Activated CD4-positive, CD25-positive, alpha-beta regulatory T cell treated with anti-CD3 and anti-CD28 coated beads, Interleukin-2, amount 50 U/mL, for 72 hours (primary cell): ENCODE measurements around the gene ALKAL2.

Experiments used
- DNase-seq: peaks from one replicate; pipeline ENCODE4 v3.0.0; 2021

Gene ALKAL2

DNA sequence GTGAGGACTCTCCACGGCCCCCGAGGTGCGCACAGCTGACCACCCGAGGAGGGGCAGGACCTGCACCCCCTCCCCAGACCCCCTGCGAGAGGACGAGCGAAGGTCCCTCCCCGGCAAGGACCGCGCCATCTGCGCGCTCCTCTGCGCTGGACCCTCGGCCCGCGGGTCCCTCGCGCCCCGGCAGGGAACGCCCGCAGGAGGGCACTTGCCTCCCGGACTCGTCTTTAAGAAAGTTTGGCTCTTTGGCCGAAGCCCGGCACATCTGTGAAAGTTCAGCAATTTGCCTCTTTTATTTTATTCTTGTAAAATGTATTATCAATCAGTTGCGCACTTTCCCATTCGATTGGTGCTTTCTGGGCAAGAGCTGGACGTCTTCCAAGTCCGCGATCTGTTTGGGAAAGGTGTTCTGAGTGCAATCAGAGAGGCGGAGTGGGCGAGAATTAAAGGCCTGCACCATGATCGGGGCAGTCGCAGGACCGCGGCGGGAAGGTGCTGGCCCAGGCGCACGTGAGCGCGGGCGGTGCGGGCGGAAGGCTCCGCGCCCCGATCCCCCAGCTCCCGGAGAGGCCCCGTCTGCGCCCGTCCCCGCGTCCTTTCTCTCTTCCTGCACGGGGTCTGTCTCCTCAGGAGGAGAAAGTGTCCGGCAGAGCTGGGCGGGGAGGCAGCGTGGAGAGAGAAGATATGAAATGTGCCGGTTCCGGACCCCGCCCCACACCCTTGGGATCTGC, 1.6 kb upstream of the ALKAL2 start:
- no peak for DNase-seq

DNA sequence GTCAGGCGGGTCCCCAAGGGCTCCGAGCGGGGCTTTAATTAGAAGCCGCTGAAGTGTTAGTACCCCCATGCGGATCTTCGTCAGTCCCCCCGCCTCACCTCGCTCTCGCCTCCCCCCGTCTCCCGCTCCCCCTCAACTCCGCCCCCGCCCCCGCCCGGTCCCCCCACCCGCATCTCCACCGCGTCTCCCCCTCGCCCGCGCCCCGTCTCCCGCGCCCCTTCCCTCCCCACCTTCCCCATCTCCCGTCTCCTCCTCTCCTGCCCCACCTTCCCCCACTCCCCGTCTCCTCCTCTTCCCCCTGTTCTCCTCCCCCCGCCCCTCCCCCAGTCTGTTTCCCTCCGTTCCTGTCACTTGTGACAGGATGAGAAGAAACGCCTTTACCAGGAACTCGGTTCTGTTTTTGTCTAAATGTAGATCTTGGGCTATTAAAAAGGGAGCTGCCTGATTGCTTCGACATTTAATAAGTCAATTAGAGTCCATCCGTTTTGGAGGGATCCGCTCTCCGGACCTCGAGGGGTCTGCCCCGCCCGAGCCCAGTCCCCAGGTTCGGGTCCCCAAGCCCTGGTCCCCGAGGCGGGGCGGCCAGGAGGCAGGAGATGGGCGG, 969 bp upstream of the ALKAL2 start:
- DNase-seq = no peak

DNA sequence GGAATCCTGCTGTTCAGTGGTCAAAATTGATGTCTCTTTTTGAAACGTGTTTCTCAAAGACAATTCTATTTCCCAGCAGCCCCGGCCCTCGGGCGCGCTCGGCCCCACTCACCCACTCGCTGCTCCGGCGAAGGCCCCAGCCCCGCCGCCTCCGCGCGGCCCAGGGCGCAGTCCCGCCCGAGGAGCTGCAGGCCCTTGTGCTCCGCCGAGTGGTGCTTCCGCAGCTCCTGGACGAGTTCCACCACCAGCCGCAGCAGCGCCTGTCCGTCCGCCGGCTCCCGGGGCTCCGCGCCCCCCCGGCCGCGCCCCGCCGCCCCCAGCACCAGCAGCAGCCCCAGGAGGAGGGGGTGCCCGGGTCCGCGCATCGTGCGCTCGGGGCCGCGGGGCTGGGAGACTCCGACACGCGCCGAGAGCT, 413 bp downstream of the ALKAL2 start:
- DNase-seq = no peak

DNA sequence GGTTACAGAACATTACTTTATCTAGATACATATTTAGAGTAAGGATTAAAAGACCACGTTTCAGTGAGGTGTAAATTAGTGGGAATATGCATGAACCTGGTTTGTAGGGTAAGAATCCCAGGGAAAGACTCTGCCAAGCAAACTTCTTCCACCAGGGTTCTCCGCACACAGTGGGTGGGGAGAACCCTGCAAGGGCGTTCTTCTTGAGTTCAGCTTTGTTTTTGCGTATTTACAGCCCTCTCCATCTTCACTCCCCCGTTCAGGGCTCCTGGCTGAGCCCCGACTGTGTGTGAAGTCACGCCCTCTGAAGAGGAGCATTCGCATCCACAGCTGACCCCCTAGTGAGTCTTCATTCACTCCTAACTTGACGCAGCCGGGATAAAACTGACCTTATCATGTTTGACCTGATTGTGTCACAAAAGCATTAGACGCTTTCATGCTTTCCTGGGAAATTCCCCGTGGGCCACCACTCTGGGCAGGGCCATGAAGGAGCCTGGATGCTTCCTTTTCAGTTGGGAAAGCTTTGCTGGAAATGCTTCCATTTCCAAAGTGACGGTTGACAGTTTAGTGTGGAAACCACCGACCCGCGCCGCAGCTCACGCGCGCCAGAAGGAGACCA, 1.0 kb downstream of the ALKAL2 start:
- DNase-seq = no peak

DNA sequence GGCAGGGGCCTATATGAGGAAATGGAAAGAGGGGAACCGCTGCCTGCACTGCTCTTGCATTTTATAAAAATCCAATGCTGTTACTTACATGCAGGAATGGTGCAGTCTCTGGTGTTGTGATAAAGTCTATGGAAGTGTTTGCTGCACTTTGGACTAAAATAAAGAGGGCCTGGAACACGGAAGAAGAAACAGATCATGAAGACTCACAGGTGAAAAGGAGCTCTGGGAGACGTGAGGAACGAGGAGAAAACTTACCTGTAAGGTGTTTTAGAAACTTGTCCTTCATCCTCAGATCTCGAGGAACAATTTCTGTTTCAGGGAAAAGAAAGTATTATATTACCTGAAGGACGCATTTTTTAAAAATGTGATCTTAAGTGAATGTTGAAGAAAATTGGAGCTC, 1.9 kb downstream of the ALKAL2 start:
- DNase-seq = no peak

DNA sequence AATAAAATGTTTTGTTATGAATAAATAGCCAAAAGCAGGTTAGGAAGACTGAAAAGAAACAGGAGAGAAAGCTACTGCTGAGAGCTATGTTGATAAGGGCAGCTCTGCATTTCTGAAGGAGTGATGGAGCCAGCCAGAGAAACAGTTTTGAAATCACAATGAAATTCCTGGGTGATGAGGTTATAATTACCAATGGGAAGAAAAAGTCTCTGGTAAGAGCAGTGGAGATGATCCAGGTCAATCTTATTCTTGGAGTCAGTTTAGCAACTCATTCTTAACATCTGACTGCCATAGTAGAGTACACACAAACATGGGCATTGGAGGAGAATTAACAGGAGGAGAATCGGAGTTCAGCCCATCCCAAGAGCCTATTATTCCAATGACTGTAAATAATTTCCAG, 2.4 kb downstream of the ALKAL2 start:
- DNase-seq = no peak

DNA sequence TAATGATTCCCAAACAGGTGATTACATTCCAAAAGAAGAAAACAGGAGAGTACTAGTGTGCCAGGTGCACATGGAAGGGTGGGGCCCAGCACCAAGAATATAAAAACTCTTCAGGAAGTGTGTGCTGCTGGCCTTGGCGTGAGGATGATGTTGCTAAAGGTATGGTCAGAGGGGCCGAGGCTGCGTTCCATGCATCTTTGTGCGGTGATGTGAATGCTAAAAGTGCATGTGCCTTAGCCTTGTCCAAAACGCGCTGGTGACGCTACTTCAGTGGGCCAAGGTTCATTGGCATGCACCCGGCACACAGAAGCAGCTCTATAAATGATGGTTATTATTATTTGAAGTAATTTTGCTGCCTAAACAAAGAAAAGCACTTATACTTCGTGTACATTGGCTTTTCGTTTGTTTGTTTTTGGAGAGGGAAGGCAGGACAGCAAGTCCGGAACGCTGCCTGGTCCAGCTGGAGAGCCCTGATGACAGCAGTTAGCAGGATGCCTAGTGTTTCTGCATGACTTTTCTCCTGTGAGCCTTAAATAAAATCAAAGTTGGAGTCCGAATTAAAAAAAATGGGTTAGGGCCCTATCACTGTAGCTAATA, 2.9 kb downstream of the ALKAL2 start:
- no peak for DNase-seq

DNA sequence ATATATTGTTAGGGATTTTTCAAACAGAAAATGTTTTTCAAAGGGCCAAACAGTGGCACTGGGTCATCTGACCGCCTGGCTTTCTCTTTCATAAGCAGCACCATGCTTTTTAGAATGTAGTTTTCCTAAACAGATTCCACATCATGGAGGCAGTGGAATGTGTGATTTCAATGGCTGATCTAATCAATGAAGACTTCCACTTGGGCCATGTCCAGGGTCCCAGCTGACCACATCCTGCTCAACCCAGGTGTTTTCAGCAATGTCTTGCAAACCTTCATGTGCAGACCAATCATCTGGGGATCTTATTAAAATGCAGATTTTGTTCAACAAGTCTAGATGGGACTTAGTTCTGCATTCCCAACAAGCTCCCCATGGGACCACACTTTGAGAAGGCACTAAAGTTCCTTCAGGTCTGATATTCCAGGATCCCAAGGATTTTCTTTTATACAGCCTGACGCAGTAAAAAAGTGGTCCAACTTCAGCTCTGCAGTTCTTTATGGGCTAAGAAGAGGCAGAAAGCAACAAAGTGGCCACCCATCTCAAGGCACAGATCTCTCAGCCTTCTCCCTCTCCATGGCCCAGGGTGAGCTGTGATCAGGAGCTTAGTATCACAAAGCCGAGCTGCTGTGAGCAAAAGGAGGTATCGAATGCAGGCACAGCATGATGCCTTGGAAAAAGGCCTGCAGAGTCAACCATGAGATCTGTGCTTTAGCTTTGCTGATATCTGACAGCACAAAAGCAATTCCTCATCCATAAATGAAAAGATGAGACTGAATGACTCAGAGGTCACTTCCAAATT, 3.7 kb downstream of the ALKAL2 start:
- no peak for DNase-seq

DNA sequence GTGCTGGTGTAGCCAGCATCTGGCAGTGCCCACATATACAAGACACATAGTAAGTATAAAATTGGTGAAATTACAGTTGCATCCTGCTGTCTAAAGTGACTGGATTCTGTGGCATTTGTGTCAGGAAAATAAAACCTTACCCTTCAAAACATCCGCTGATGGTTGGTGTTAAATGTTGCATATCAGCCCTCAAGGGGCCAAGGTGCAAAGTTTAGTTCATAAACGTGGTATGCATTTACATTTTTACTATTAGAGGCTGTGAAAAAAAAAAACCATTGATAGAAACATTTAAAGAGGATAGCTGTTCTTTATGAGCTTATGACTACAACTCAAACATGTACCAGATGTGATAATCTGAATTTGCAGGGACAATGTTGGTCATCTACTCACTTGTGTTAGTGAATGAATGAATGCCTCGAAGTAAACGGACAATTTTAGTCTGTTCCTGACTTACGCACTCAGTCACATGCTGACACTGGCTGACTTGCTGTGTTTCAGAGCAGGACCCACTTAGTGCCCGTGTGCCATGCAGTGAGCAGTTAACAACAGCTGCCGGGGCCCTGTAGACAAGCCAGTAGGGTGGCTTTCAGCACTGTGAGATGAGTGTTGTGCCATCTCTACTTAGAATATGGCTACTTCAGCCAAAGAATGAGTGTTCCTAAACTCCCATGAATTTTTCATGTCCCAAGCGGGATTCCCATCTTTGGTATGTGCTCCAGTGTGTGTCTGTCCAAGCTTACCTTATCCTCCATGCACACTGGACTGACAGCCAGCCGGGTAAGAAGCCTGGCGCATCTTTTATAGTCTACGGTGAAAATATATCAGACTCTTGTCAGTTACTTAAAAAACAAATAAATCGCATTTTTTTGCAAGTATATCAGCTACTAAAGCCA, 5.3 kb downstream of the ALKAL2 start:
- DNase-seq = no peak

DNA sequence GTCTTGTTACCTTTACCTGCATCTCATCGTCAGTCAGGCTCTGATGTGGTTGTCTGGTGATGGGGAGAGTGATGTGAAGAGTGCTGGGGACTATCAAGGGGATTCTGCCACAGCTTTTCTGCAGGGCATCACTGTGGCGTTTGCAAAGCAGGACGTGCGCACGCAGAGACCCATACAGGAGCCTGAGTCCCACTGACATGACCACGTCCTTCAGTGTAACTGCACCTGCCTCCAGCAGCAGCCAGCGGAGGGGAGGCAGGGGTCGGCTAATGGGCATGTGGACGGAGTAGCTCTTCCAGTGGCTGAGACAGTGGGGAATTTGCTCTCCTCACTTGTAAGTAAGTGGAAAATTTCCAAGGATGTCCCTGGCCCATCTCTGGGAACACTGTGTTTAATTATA, 6.5 kb downstream of the ALKAL2 start:
- DNase-seq = no peak

DNA sequence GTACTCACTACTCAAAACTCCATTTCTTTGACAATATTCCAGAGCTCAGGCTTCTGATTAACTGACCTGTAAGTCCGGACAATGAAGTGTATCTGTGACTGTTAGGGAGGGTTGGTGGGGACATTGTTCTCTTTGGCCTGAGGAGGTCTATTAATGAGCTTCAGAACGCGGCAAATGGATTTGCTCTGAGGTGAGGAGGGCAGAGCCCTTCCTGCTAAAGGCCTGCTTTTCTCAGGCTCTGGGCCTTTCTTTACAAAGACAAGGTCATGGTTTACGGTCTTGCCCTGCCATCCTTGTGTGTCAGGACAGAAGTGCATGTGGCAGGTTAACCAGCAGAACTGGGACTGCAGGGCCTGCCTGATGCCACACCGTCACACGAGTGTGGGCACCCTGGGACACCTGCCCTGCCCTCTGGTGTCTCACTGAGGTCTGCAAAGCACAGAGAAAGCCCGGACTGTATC, 7.2 kb downstream of the ALKAL2 start:
- no peak for DNase-seq

DNA sequence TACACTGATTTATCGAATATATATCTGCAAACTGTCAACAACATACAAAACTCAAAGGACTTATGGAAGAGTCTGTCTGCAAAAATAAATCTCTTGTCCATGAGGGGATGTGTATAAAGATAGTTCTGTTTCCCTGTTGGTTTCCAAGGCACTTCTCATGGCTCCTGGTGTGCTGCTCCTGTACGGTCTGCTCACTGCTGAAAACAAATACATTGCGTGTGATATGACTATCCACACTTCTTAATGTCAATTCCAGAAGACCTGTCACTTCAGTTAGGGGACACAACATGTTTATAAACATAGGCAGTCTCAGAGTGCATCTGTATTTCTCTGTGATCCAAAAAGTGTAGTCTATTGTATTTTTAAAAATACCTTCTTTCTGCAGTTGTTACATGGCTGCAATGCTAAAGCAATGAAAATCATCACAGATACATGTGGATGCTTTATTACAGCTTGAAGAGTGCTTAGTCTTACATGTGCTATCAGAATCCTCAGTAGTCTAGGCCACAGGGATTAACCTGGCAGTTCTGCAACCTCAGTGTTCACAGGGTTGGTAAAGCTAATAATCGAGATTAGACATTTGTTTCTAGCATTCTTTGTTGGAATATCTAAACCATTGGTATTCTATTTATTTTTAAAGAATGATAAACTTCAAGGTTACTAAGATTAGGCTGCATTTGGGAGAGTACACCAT, 7.8 kb downstream of the ALKAL2 start:
- DNase-seq = no peak

DNA sequence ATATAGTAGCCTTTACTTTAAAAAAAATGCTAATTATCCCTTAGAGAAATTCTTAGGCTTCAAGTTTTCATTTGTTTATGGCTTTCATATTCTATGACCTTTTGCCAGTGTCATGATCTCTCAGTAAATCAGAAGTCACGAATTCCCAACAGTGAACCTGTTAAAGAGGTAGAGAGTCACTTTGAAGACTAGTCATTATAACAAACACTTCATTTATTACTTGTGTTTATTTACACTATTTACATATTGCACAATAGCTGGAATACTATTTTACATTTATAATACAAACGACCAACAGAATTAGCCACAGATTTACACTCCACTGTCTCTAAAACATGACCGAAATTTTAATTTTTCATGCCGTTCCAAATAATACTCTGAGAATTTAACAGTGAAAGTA, 8.5 kb downstream of the ALKAL2 start:
- DNase-seq = no peak

DNA sequence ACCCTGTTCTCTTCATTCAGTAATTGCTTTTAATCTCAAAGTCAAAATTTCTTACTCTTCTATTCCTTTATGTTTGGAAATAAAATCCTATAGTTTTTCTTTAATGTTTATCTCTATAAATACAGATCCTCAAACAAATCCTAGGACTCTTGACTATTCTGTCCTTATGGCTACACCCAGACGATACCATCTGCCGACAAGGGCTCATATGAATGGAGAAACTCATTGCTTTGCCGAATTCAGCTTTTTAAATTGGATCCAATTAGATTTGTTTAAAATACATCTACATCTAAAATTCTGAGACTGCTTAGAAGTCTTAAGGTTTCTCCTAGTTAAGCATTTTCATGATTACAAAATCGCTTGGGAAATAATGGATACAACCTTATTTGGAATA, 9.0 kb downstream of the ALKAL2 start:
- no peak for DNase-seq

DNA sequence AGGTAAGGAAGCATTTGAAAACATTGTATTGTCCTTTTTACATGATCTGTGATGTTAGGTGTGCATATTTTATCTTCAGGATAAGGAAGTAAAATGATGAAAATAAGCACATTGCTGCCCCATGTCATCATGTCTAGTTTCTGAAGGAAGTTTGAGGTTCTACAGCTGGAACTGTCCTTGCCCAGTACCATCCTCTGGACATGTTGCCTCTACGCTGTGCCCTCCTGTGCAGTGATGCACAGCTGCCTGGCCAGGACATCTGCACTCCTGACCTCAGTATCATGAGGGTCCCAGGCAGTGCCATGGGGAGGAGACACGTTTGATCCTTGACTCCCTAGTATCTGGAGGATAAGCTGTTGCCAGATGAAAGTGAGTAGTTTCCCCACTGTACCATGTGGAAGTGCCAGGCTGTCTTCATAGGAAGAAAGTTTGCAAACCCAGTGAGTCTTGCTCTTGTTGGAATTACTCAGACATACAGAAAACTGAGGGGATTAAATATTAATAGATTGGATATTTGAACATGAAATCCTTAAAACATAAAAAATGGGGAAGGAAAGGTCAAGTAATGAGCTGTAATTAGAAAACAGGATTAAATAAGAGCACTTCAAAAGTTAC, 9.5 kb downstream of the ALKAL2 start:
- DNase-seq = no peak

DNA sequence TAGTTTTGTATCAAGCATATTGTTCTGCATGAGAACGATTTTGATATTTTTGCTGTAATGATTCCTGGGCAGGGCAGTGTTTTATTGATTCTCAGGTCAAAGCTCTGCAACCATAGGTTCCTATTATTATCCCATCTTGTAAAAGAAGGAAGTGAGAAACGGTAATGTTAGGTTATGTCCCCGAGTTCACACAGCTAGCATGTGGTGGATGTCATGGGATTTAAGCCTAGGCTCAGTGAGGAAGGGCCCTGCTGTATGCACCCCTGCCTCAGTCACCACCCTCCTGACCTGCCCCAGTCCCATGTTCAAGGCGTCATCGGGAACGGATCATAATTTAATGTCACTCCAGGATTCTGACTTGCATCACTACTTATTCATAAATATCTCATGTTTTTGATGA, 12.4 kb downstream of the ALKAL2 start:
- no peak for DNase-seq

DNA sequence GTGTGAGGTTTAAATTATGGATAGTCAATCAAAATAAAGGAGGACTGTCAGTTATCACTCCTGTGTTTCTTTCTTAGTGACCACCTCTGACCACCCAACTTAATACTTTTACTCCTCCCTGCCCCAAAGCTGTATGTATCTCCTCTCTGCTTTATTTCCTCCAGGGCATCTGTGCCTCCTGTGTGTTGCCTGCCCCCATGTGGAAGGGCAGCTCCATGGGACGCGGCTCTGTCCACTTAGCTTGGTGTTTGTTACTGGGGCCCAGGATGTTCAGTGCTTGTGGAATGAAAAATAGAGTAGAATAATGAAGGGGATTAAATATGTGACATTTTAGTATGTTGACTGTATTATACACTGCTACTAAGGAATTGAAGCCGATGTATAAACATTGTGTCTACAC, 13.4 kb downstream of the ALKAL2 start:
- DNase-seq = no peak

DNA sequence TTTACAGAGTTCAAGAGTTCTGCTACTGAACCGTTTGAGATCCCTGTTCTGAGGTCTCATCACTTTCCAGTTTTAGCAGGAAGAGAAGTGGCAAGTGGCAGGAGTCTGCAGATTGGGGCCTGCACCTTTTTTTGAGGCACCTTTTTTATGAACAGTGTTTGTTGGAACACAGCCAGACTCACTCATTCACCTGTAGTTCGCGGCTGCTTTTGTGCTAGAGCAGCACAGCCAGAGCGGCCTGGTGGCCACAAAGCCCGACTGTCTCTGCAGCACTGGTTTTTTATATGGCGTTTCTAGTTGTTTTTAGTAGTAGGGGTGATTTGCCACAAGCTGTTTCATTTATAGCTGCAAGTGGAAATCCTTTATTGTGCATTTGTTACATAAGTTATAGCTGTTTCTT, 14.6 kb downstream of the ALKAL2 start:
- DNase-seq = no peak

DNA sequence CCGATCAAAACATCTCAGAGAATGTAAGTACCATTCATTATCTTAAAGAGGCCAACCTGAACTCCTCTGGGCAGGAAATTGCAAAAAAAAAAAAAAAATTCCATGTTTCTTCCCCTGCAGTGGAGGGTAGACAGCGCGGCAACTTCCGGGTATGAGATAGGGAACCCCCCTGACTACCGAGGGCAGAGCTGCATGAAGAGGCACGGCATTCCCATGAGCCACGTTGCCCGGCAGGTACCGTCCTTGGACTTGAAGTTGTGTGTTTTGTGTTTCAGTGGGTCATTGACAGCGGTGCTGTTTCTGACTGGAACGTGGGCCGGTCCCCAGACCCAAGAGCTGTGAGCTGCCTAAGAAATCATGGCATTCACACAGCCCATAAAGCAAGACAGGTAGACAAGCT, 16.0 kb downstream of the ALKAL2 start:
- no peak for DNase-seq

DNA sequence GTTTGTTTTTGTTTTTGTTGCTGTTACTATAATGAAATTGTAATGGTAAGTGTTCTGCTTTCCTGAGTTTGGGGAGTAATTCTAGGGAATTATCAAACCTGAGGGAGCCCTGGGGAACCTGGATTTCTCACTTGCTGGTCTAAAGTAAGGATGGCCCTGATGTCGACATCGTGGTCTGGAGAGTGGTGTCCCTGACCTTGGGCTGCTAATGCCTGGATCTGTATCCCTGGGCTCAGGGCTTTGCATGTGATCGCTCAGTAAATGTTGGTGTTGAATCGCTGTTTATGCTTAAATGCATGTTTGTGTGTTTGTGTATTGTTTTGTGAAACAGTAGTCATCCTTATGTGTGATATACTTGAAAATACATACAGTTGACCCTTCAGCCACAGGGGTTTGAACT, 17.0 kb downstream of the ALKAL2 start:
- DNase-seq = no peak
